H1 (cell line): Measurements from ENCODE around the gene CFAP97. TPM values are rescaled to one million over a fixed set of nuclear protein-coding genes. Genes with fewer than 3 reads are reported as not detected.

Experiments used
- CHD1 ChIP-seq: IDR thresholded peaks from 2 replicates; pipeline ENCODE4 v1.6.1; 2012; ENCODE audit warnings: low read depth, low read length, improper control_type of control experiment
- KDM4A ChIP-seq: IDR thresholded peaks from one replicate; pipeline ENCODE4 v1.7.1; 2012; ENCODE audit warnings: low read depth, mild to moderate bottlenecking, moderate library complexity, low read length, inconsistent platforms; ENCODE audit not compliant: severe bottlenecking
- NRF1 ChIP-seq: IDR thresholded peaks from 2 replicates; pipeline ENCODE4 v1.6.1; 2011; ENCODE audit warnings: mild to moderate bottlenecking, low read depth, low read length, improper control_type of control experiment
- POLR2A ChIP-seq, 2 experiments: IDR thresholded peaks; 1 replicate in 1 of 2; 2 replicates in 1 of 2; pipeline ENCODE4 v1.6.1; 2011; ENCODE audit warnings: low read depth in 2 of 2, low read length in 2 of 2, mild to moderate bottlenecking in 2 of 2; ENCODE audit errors: control extremely low read depth in 1 of 2
- SIX5 ChIP-seq: IDR thresholded peaks from 2 replicates; pipeline ENCODE4 v1.6.1; 2011; ENCODE audit warnings: mild to moderate bottlenecking, low read depth, low read length
- SP2 ChIP-seq: IDR thresholded peaks from 2 replicates; pipeline ENCODE4 v1.6.1; 2012; ENCODE audit warnings: mild to moderate bottlenecking, low read length, inconsistent platforms
- polyA plus RNA-seq, 7 experiments: library from polyadenylated mRNA; depleted of rRNA in 3 of 7; stranded (reverse) in 5 of 7; unstranded in 2 of 7; fragments of >200 nt in 5 of 7; fragments of 200-250 nt in 2 of 7; gene quantifications; 1 replicate in 5 of 7; 2 replicates in 1 of 7; 4 replicates in 1 of 7; pipeline versions ENCODE4 v1.2.1 to v1.2.3, GENCODE V29; 2011 to 2013; ENCODE audit warnings: missing spikeins in 2 of 7, mixed read lengths in 2 of 7
- total RNA-seq: library from RNA; stranded (reverse); fragmentation: NEBNext Ultra II Directional; extraction: Animal tissue kit (Norgen Biotek cat#: 25700); gene quantifications from 2 replicates; pipeline ENCODE4 v1.2.1, GENCODE V29; 2021
- TF ChIP-seq, protein P1 (sequence below): fragments of 300-600 bp; sonication (generic); IDR thresholded peaks from 2 replicates; pipeline ENCODE4 v1.7.1; 2012; ENCODE audit warnings: low read length, moderate library complexity, mild to moderate bottlenecking, inconsistent platforms; ENCODE audit not compliant: insufficient replicate concordance
- TF ChIP-seq, protein P2 (sequence below): IDR thresholded peaks from 2 replicates; pipeline ENCODE4 v1.6.1; 2012; ENCODE audit warnings: inconsistent platforms

The CFAP97 gene
- total and polyA plus RNA-seq, 2 of the 8 experiments (the other 6 are each of a cell fraction or from before 2014, with no cell fraction given), result 9.2 to 40.4 TPM

DNA sequence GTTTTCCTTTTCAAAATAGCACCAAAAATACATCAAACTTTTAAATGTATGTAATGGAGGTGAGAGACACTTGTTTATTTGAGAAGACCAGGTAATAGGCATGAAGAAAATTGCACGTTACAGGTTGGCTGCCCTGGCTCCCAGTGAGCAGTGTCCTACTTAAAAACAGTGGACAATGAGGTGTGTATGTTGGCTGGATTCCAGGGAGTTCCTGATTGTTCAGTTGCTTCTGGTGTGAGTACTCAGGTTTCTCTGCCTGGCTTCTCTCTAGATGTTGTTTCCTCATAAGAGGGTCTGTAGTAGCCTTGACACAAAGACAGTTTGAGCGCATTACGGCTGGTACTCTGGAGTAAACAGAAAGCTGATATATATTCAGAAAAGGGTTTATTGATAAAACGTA is 35.0 kb upstream of the CFAP97 start (continued):
- TF ChIP-seq, protein P1, sequence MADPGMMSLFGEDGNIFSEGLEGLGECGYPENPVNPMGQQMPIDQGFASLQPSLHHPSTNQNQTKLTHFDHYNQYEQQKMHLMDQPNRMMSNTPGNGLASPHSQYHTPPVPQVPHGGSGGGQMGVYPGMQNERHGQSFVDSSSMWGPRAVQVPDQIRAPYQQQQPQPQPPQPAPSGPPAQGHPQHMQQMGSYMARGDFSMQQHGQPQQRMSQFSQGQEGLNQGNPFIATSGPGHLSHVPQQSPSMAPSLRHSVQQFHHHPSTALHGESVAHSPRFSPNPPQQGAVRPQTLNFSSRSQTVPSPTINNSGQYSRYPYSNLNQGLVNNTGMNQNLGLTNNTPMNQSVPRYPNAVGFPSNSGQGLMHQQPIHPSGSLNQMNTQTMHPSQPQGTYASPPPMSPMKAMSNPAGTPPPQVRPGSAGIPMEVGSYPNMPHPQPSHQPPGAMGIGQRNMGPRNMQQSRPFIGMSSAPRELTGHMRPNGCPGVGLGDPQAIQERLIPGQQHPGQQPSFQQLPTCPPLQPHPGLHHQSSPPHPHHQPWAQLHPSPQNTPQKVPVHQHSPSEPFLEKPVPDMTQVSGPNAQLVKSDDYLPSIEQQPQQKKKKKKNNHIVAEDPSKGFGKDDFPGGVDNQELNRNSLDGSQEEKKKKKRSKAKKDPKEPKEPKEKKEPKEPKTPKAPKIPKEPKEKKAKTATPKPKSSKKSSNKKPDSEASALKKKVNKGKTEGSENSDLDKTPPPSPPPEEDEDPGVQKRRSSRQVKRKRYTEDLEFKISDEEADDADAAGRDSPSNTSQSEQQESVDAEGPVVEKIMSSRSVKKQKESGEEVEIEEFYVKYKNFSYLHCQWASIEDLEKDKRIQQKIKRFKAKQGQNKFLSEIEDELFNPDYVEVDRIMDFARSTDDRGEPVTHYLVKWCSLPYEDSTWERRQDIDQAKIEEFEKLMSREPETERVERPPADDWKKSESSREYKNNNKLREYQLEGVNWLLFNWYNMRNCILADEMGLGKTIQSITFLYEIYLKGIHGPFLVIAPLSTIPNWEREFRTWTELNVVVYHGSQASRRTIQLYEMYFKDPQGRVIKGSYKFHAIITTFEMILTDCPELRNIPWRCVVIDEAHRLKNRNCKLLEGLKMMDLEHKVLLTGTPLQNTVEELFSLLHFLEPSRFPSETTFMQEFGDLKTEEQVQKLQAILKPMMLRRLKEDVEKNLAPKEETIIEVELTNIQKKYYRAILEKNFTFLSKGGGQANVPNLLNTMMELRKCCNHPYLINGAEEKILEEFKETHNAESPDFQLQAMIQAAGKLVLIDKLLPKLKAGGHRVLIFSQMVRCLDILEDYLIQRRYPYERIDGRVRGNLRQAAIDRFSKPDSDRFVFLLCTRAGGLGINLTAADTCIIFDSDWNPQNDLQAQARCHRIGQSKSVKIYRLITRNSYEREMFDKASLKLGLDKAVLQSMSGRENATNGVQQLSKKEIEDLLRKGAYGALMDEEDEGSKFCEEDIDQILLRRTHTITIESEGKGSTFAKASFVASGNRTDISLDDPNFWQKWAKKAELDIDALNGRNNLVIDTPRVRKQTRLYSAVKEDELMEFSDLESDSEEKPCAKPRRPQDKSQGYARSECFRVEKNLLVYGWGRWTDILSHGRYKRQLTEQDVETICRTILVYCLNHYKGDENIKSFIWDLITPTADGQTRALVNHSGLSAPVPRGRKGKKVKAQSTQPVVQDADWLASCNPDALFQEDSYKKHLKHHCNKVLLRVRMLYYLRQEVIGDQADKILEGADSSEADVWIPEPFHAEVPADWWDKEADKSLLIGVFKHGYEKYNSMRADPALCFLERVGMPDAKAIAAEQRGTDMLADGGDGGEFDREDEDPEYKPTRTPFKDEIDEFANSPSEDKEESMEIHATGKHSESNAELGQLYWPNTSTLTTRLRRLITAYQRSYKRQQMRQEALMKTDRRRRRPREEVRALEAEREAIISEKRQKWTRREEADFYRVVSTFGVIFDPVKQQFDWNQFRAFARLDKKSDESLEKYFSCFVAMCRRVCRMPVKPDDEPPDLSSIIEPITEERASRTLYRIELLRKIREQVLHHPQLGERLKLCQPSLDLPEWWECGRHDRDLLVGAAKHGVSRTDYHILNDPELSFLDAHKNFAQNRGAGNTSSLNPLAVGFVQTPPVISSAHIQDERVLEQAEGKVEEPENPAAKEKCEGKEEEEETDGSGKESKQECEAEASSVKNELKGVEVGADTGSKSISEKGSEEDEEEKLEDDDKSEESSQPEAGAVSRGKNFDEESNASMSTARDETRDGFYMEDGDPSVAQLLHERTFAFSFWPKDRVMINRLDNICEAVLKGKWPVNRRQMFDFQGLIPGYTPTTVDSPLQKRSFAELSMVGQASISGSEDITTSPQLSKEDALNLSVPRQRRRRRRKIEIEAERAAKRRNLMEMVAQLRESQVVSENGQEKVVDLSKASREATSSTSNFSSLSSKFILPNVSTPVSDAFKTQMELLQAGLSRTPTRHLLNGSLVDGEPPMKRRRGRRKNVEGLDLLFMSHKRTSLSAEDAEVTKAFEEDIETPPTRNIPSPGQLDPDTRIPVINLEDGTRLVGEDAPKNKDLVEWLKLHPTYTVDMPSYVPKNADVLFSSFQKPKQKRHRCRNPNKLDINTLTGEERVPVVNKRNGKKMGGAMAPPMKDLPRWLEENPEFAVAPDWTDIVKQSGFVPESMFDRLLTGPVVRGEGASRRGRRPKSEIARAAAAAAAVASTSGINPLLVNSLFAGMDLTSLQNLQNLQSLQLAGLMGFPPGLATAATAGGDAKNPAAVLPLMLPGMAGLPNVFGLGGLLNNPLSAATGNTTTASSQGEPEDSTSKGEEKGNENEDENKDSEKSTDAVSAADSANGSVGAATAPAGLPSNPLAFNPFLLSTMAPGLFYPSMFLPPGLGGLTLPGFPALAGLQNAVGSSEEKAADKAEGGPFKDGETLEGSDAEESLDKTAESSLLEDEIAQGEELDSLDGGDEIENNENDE, result no peak
- no peak for TF ChIP-seq POLR2A (IDR thresholded peaks at IDR 0.05; ENCODE audit: control extremely low read depth in 1 of 2, low read depth in 2 of 2, low read length in 2 of 2)
- no peak for TF ChIP-seq SIX5
- no peak for TF ChIP-seq CHD1
- TF ChIP-seq, protein P2, sequence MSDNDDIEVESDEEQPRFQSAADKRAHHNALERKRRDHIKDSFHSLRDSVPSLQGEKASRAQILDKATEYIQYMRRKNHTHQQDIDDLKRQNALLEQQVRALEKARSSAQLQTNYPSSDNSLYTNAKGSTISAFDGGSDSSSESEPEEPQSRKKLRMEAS, result no peak
- no peak for TF ChIP-seq SP2
- no peak for TF ChIP-seq NRF1
- TF ChIP-seq KDM4A, result no peak
- TF ChIP-seq, all 59 proteins: peak for 0
